IMR-90 (cell line): ENCODE results near the gene RET.

Source experiments
- BHLHE40 ChIP-seq: fragments of 150-350 bp; IDR thresholded peaks from 2 replicates; pipeline ENCODE4 v1.6.1; 2016; ENCODE audit warnings: mild to moderate bottlenecking, low read depth, low read length
- CEBPB ChIP-seq: IDR thresholded peaks from 2 replicates; pipeline ENCODE4 v1.6.1; 2012; ENCODE audit warnings: low read depth, low read length, improper control_type of control experiment
- CTCF ChIP-seq: conservative IDR thresholded peaks from 2 replicates; pipeline ENCODE4 v1.5.1; 2012; ENCODE audit warnings: mild to moderate bottlenecking, low read depth, low read length, improper control_type of control experiment
- MAFK ChIP-seq: IDR thresholded peaks from 2 replicates; pipeline ENCODE4 v1.6.1; 2012; ENCODE audit warnings: low read depth, low read length, improper control_type of control experiment
- POLR2A ChIP-seq: IDR thresholded peaks from 2 replicates; pipeline ENCODE4 v1.6.1; 2012; ENCODE audit warnings: mild to moderate bottlenecking, low read depth, low read length
- RAD21 ChIP-seq: IDR thresholded peaks from 2 replicates; pipeline ENCODE4 v1.6.1; 2012; ENCODE audit warnings: low read length, improper control_type of control experiment
- RFX5 ChIP-seq: IDR thresholded peaks from 2 replicates; pipeline ENCODE4 v1.8.0; 2012; ENCODE audit warnings: low read depth, mild to moderate bottlenecking, low read length, moderate library complexity

- TF ChIP-seq CTCF: no peak
- TF ChIP-seq RFX5: no peak
- TF ChIP-seq MAFK: no peak
- TF ChIP-seq POLR2A: no peak
- no peak for TF ChIP-seq RAD21
- TF ChIP-seq BHLHE40: no peak
- TF ChIP-seq CEBPB: no peak
Measured at GRCh38 chr10:43125881-43126731, 49.2 kb downstream of the RET start.
